Upper lobe of left lung (tissue), 6 donors: ENCODE data around the gene FRG2. TPM values are rescaled to one million over a fixed set of nuclear protein-coding genes. Genes with fewer than 3 reads are reported as not detected.
"Not testable (repeated sequence)": the region's sequence is repeated elsewhere in the genome, so short reads cannot be mapped to it uniquely, and the experiment has no call there.

Experiments
- ATAC-seq, 2 donors: fragments of 200-7000 bp; cut with Tn5 transposase; one replicate each; pipeline ENCODE4 v1.9.1; 2022; ENCODE audit warnings: mild to moderate bottlenecking in 2 of 2, moderate library complexity in 2 of 2; ENCODE audit not compliant: low FRiP score in 2 of 2
- DNase-seq, 2 donors: peaks; one replicate each; pipeline ENCODE4 v3.0.0-alpha.2; 2019 to 2020
- H3K27ac ChIP-seq, 4 donors: fragments of 200-600 bp; sonication (generic); one replicate each; pipeline ENCODE4 v1.5.1; 2016 to 2019
- H3K27me3 ChIP-seq, 4 donors: fragments of 200-600 bp; sonication (generic); one replicate each; pipeline ENCODE4 v1.5.1; 2017 to 2019
- H3K36me3 ChIP-seq, 4 donors: fragments of 200-600 bp; sonication (generic); one replicate each; pipeline ENCODE4 v1.5.1; 2016 to 2019
- H3K4me1 ChIP-seq, 4 donors: fragments of 200-600 bp; sonication (generic); one replicate each; pipeline ENCODE4 v1.5.1; 2018 to 2019
- H3K4me3 ChIP-seq, 4 donors: fragments of 200-600 bp; sonication (generic); one replicate each; pipeline ENCODE4 v1.5.1; 2017 to 2019; ENCODE audit warnings: mild to moderate bottlenecking in 2 of 4, moderate library complexity in 1 of 4
- H3K9me3 ChIP-seq, 4 donors: fragments of 200-600 bp; sonication (generic); one replicate each; pipeline ENCODE4 v1.5.1; 2018 to 2019
- EP300 ChIP-seq, 4 donors: sonication (generic); formaldehyde crosslinking; IDR thresholded peaks; one replicate each; pipeline ENCODE4 v1.5.1; 2017; ENCODE audit warnings: antibody characterized with exemption in 4 of 4, control low read depth in 2 of 4
- POLR2A ChIP-seq, 4 donors: fragments of 450-650 bp; IDR thresholded peaks; one replicate each; pipeline ENCODE4 v1.5.1; 2016 to 2017; ENCODE audit warnings: antibody characterized with exemption in 4 of 4, mild to moderate bottlenecking in 2 of 4
- POLR2AphosphoS5 ChIP-seq, 2 donors: sonication (generic); formaldehyde crosslinking; IDR thresholded peaks; one replicate each; pipeline ENCODE4 v1.5.1; 2017; ENCODE audit warnings: antibody characterized with exemption in 2 of 2
- WGBS, 2 donors: methylation state at CpG; one replicate each; pipeline ENCODE4 v1.1.5; 2017 to 2018; 5-methylcytosine and 5-hydroxymethylcytosine counted together
- total RNA-seq, 6 donors: library from RNA; depleted of rRNA in 4 of 6; stranded (reverse); fragments of >200 nt in 4 of 6; gene quantifications; one replicate each; pipeline versions ENCODE4 v1.1.0 to v1.2.1, GENCODE V29; 2016 to 2021
- TF ChIP-seq, protein P1 (sequence below), 6 experiments: fragments of 450-650 bp in 4 of 6; fragments of 200-600 bp in 2 of 6; sonication (generic) in 2 of 6; IDR thresholded peaks; one replicate each; pipeline ENCODE4 v1.5.1; 2016 to 2019; ENCODE audit warnings: antibody characterized with exemption in 6 of 6
- donor health status: DM: no; HTN: no; CAD: no; lungs with moderate emphysema.
- donor health status: DM: no; HTN: yes; CAD: no; lungs with severe emphysema.

FRG2 gene
- total RNA-seq, 6 donors from 2014 or later, result not detected

DNA sequence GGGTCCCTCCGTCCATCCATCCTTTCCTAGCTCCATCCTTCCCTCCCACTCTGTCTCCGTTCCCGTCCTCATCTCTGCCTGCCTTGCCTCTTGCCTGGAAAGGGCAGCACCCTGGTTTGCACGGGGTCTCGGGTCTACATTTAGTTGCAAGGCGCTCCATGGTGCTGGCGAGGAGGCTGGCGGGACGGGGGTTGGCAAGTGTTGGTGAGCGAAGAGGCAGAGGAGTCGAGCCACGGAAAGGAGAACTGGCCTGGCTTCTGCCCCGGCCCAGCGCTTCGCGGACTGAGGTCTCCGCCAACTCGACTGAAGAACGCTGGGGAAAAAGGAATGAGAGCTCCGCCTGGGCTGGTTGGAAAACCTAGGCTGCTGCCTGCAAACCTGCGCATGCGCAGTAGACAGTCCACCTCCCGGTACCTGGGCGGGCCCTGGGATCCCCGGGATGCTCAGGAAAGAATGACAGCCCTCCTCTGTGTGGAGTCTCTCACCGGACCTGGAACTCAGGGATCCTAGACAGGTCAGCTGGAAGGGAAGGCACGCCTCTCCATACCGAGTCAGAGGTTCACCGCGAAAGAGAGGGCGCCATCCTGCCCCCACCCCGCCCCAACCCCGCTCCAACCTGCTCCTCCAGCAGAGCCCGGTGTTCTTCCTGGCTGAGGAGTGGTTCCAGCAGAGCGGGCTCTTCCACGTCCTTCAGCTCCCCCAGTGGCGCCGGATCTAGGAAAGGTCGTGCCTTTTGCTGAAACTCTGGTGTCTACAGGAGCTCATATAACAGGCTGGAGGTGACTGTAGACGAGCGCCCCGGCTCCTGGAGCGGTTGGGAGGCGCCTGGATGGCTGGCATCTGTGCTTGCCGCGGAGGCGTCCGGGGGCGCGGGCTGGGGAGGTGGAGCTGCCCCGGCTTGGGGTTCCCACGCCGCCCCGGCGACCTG is 6.0 kb downstream of the FRG2 start:
- DNase-seq, result peak; percentile 41 to 73
- Histone ChIP-seq H3K4me1 (peaks cover 10 to 34% (median 13%) of the 10 kb centered on the region in 4 donors), H3K27ac (no peak overlapping the region), H3K36me3 (no peaks in the 10 kb centered on the region), H3K4me3 (peak overlapping the region in 2 of 4 donors; percentile 13 to 24), H3K27me3 (peaks cover 0 to 40% (median 24%) of the 10 kb centered on the region in 4 donors), H3K9me3 (no peaks in the 10 kb centered on the region)
- TF ChIP-seq, protein P1, sequence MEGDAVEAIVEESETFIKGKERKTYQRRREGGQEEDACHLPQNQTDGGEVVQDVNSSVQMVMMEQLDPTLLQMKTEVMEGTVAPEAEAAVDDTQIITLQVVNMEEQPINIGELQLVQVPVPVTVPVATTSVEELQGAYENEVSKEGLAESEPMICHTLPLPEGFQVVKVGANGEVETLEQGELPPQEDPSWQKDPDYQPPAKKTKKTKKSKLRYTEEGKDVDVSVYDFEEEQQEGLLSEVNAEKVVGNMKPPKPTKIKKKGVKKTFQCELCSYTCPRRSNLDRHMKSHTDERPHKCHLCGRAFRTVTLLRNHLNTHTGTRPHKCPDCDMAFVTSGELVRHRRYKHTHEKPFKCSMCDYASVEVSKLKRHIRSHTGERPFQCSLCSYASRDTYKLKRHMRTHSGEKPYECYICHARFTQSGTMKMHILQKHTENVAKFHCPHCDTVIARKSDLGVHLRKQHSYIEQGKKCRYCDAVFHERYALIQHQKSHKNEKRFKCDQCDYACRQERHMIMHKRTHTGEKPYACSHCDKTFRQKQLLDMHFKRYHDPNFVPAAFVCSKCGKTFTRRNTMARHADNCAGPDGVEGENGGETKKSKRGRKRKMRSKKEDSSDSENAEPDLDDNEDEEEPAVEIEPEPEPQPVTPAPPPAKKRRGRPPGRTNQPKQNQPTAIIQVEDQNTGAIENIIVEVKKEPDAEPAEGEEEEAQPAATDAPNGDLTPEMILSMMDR (IDR thresholded peaks at IDR 0.05), result no peak
- TF ChIP-seq POLR2AphosphoS5 (IDR thresholded peaks at IDR 0.05), result no peak
- no peak for TF ChIP-seq POLR2A (IDR thresholded peaks at IDR 0.05)
- TF ChIP-seq EP300 (IDR thresholded peaks at IDR 0.05), result no peak
- WGBS, 2 donors, result 1 to 4% methylated on average over 27 to 44 of the region's 55 CpGs
- no peak for ATAC-seq

DNA sequence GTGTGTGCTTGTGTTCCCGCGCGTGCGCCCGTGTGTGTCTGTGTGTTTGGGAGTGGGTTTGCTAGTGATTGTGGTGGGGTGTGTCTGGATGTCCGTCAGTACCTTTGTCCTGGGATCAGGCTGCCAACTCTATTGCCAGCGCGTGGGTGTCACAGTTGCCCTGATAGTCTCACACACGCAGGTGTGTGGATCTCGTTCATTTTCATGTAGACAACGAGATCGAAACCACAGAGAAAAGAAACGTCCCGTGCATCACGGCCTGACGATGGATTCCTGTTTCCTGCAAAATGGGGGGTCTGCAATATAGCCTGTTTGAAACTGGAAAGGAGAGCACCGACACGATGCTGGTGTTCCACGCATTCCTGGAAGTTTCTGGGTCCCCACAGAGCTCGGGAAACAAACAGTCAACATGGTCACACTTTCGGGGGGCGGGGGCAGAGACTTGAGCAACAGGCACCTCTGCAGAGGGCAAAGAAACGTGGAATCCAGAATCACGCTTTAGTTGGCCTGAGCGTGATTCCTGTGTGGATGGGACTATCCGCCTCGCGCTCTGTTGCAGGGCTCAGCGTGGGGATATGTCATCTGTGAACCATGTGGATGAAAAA is 7.1 kb downstream of the FRG2 start:
- Histone ChIP-seq H3K27me3 (peaks cover 0 to 50% (median 32%) of the 10 kb centered on the region in 4 donors), H3K4me1 (peaks cover 13 to 44% (median 16%) of the 10 kb centered on the region in 4 donors)
- WGBS, 2 donors, result 20 to 27% methylated on average over 25 to 29 of the region's 29 CpGs
- H3K9me3 ChIP-seq, DNase-seq, ATAC-seq, H3K36me3 ChIP-seq, H3K27ac ChIP-seq, H3K4me3 ChIP-seq: not testable (repeated sequence)

DNA sequence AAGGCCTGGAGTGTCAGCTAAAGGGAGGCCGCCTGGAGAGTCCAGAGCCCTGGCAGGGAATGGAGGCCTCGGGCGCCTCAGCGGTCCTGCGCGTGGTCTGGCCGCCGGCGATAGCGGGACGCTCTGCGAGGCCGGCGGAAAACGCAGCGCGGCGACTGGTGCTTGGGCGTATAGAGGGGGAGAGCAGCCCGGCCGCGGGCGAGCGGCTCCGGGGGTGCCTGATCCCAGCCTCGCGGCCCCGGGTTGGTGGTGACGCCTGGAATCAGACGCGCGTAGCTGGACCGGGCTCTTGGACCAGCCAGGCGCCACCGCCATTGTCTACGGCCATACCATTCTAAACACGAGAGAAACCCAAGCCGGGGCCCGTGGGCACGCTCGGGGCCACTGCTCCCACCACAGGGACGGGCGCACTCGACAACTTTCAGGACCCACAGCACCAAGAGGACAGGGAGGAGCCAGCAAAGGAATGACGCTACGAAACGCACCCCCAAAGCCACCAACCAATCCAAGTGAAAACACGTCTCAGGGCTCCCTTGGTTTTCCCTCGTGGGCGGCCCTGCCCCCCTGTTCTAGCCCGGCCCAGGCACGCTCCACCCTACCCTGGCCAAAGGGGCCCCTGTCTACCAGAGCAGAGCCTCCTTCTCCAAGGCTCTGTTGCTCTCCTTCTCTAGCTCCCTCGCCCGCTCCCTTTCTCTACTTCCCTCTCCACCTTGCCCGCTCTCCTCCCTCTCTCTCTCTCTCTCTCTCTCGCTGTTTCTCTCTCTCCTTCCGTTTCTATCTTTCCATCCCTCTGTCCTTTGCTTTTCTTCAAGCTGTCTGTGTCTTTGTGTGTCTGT is 7.8 kb downstream of the FRG2 start:
- WGBS, 2 donors, result 4 to 6% methylated on average over 36 to 54 of the region's 57 CpGs
- Histone ChIP-seq H3K4me1 (peaks cover 17 to 50% (median 21%) of the 10 kb centered on the region in 4 donors), H3K36me3 (no peaks in the 10 kb centered on the region), H3K27me3 (peaks cover 0 to 54% (median 36%) of the 10 kb centered on the region in 4 donors), H3K4me3 (no peak overlapping the region), H3K9me3 (no peaks in the 10 kb centered on the region), H3K27ac (no peak overlapping the region)
- DNase-seq (peak in 1 of 2 donors; percentile 82), ATAC-seq (no peak)
- TF ChIP-seq POLR2A (IDR thresholded peaks at IDR 0.05), result no peak
- TF ChIP-seq POLR2AphosphoS5 (IDR thresholded peaks at IDR 0.05), result no peak
- no peak for TF ChIP-seq EP300 (IDR thresholded peaks at IDR 0.05)
- TF ChIP-seq, protein P1 (IDR thresholded peaks at IDR 0.05), result no peak

DNA sequence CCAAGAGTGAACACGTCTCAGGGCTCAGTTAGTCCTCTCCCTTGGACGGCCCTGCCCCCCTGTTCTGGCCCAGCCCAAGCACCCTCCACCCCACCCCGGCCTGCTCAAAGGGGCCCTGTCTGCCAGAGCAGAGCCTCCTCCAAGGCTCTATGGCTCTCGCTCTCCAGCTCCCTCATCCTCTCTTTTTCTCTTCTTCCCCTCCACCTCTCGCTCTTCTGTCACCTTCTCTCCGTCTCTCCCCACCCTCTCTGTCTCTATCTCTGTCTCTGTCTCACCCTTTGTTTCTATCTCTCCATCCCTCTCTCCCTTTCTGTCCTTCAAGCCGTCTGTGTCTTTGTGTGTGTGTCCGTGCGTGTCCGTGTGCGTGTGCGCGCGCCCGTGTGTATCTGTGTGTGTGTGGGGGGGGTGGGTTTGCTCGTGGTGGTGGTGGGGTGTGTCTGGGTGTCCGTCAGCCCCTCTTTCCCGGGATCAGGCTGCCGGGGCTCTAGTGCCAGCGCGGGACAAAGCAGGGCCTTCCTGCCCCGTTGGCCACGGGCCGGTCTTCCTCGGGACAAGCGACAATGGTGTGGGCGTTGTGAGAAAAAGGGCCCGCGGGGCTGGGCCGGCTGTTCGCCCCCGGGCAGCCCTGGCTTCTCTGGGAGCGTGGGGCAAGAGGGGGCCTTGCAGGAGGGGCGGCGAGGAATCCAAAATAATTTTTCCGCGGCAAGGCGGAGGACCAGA is 8.7 kb downstream of the FRG2 start:
- peaks cover 0 to 54% (median 36%) of the 10 kb centered on the region in 4 donors for H3K27me3 ChIP-seq
- H3K4me3 ChIP-seq, result no peak overlapping the region
- no peaks in the 10 kb centered on the region for H3K9me3 ChIP-seq
- no peaks in the 10 kb centered on the region for H3K36me3 ChIP-seq
- peaks cover 17 to 50% (median 21%) of the 10 kb centered on the region in 4 donors for H3K4me1 ChIP-seq
- DNase-seq, result peak in 1 of 2 donors; percentile 64
- no peak for ATAC-seq
- no peak overlapping the region for H3K27ac ChIP-seq
- TF ChIP-seq EP300 (IDR thresholded peaks at IDR 0.05) (no peak), POLR2A (IDR thresholded peaks at IDR 0.05) (no peak), POLR2AphosphoS5 (IDR thresholded peaks at IDR 0.05) (no peak)
- TF ChIP-seq, protein P1 (IDR thresholded peaks at IDR 0.05), result no peak
- 7 to 18% methylated on average over 17 to 38 of the region's 38 CpGs for WGBS, 2 donors
